ENCODE data around the gene WDR36. TPM values are rescaled to one million over a fixed set of nuclear protein-coding genes. Genes with fewer than 3 reads are reported as not detected.

The WDR36 gene
- total and polyA plus RNA-seq, 9 of the 15 experiments (the other 6 are each of a cell fraction or from before 2014, with no cell fraction given) = 25.7 to 68.0 (median 41.5) TPM

- TF ChIP-seq FOXA3 (CRISPR knock-in tag; conservative IDR thresholded peaks at IDR 0.05 in 1 of 2, IDR thresholded peaks at IDR 0.05 in 1 of 2) (no peak), TCF7L2 (IDR thresholded peaks at IDR 0.05; ENCODE audit: low read depth, low read length) (no peak), SIX5 (IDR thresholded peaks at IDR 0.05; ENCODE audit: borderline replicate concordance in 1 of 2, insufficient read depth in 1 of 2, low read depth in 1 of 2, low read length in 2 of 2) (no peak), ARID3A (IDR thresholded peaks at IDR 0.05; ENCODE audit: borderline replicate concordance, low read depth, low read length) (no peak), SRSF3 (IDR thresholded peaks at IDR 0.05; ENCODE audit: insufficient read depth, low read length) (no peak), CEBPZ (IDR thresholded peaks at IDR 0.05; ENCODE audit: borderline replicate concordance, low read depth, low read length) (no peak), FOXP1 (CRISPR knock-in tag; IDR thresholded peaks at IDR 0.05) (no peak), PBX2 (CRISPR knock-in tag; IDR thresholded peaks at IDR 0.05; ENCODE audit: low read depth) (no peak), PBX2 (tag; conservative IDR thresholded peaks at IDR 0.05; ENCODE audit: low read depth) (no peak), ZNF445 (CRISPR knock-in tag; IDR thresholded peaks at IDR 0.05; ENCODE audit: low read depth) (no peak), ELF2 (CRISPR knock-in tag; IDR thresholded peaks at IDR 0.05) (no peak), ZNF41 (CRISPR knock-in tag; conservative IDR thresholded peaks at IDR 0.05) (no peak), DNMT1 (IDR thresholded peaks at IDR 0.05) (no peak)
Measured at GRCh38 chr5:111116550-111116949, 24.4 kb downstream of the WDR36 start (continued).
